Keratinocyte (primary cell): ENCODE results near the gene RSPH1. TPM values are rescaled to one million over a fixed set of nuclear protein-coding genes. Genes with fewer than 3 reads are reported as not detected.

Experiments
- DNase-seq: peaks from one replicate; pipeline ENCODE4 v3.0.0-alpha.2; 2011; ENCODE audit warnings: low read depth, missing footprints, low spot score
- FAIRE-seq: peaks from 2 replicates; lab custom pipeline; 2011; peaks lifted over from hg19 to GRCh38; lab: Jason Lieb, UNC
- H2AFZ ChIP-seq: 2 replicates; pipeline ENCODE4 v1.6.0; 2012; ENCODE audit warnings: low read length, control low read depth, inconsistent platforms; ENCODE audit not compliant: control insufficient read depth
- H3K27ac ChIP-seq: 2 replicates; pipeline ENCODE4 v1.5.1; 2011; ENCODE audit warnings: low read length; ENCODE audit not compliant: control insufficient read depth, insufficient read depth
- H3K27me3 ChIP-seq: 3 replicates; pipeline ENCODE4 v1.6.0; 2011; ENCODE audit warnings: low read length; ENCODE audit not compliant: control insufficient read depth, insufficient read depth; ENCODE audit errors: extremely low read depth
- H3K36me3 ChIP-seq, 2 experiments: 2 replicates in 1 of 2; 3 replicates in 1 of 2; pipeline ENCODE4 v1.5.1; 2011; ENCODE audit warnings: low read length in 2 of 2, mild to moderate bottlenecking in 1 of 2; ENCODE audit not compliant: control insufficient read depth in 2 of 2, insufficient read depth in 2 of 2; ENCODE audit errors: extremely low read depth in 1 of 2
- H3K4me1 ChIP-seq: 3 replicates; pipeline ENCODE4 v1.5.1; 2011; ENCODE audit warnings: low read length; ENCODE audit not compliant: control insufficient read depth, insufficient read depth; ENCODE audit errors: extremely low read depth
- H3K4me2 ChIP-seq: 3 replicates; pipeline ENCODE4 v1.6.0; 2011; ENCODE audit warnings: low read depth, low read length; ENCODE audit not compliant: control insufficient read depth, insufficient read depth; ENCODE audit errors: extremely low read depth
- H3K4me3 ChIP-seq, 3 experiments: fragments of 200-600 bp in 1 of 3; sonication (generic) in 1 of 3; 2 replicates in 2 of 3; 3 replicates in 1 of 3; pipeline ENCODE4 v1.5.1; 2011 to 2016; ENCODE audit warnings: low read length in 3 of 3, mild to moderate bottlenecking in 3 of 3, control low read depth in 2 of 3, inconsistent platforms in 1 of 3, low read depth in 1 of 3, mixed read lengths in 1 of 3, mixed run types in 1 of 3, moderate library complexity in 1 of 3; ENCODE audit not compliant: control insufficient read depth in 2 of 3, insufficient read depth in 2 of 3; ENCODE audit errors: extremely low read depth in 1 of 3
- H3K79me2 ChIP-seq: 2 replicates; pipeline ENCODE4 v1.6.0; 2012; ENCODE audit warnings: low read length; ENCODE audit not compliant: control insufficient read depth, insufficient read depth
- H3K9ac ChIP-seq: 3 replicates; pipeline ENCODE4 v1.6.0; 2011; ENCODE audit warnings: low read length; ENCODE audit not compliant: control insufficient read depth, insufficient read depth; ENCODE audit errors: extremely low read depth
- H3K9me1 ChIP-seq: 3 replicates; pipeline ENCODE4 v1.6.0; 2011; ENCODE audit warnings: low read length; ENCODE audit not compliant: control insufficient read depth, insufficient read depth; ENCODE audit errors: extremely low read depth
- H3K9me3 ChIP-seq: 2 replicates; pipeline ENCODE4 v1.5.1; 2012; ENCODE audit warnings: low read depth, low read length; ENCODE audit not compliant: control insufficient read depth
- H4K20me1 ChIP-seq: 3 replicates; pipeline ENCODE4 v1.6.0; 2011; ENCODE audit warnings: low read length; ENCODE audit not compliant: control insufficient read depth, insufficient read depth; ENCODE audit errors: extremely low read depth
- EZH2 ChIP-seq: IDR thresholded peaks from one replicate; pipeline ENCODE4 v1.6.1; 2012; ENCODE audit warnings: inconsistent platforms, mild to moderate bottlenecking, low read length, moderate library complexity
- dilution Hi-C: fragments of 300-500 bp; cut with MboI; formaldehyde crosslinking; loops from one replicate; pipeline ENCODE4 v1.7.0; 2020; ENCODE audit warnings: low sequenced_read_pairs; ENCODE audit not compliant: extremely low pct_ligation_motif_present
- polyA plus RNA-seq, 5 experiments: library from polyadenylated mRNA; depleted of rRNA in 3 of 5; stranded (reverse) in 3 of 5; stranded (forward) in 1 of 5; unstranded in 1 of 5; fragments of >200 nt; gene quantifications; 1 replicate in 1 of 5; 2 replicates in 3 of 5; 3 replicates in 1 of 5; pipeline versions ENCODE4 v1.2.1 to v1.2.3, GENCODE V29; 2011 to 2012; ENCODE audit warnings: missing spikeins in 2 of 5, low read depth in 1 of 5, low replicate concordance in 1 of 5
- TF ChIP-seq, protein P1 (sequence below), 3 experiments: IDR thresholded peaks in 1 of 3; conservative IDR thresholded peaks in 1 of 3; optimal IDR thresholded peaks in 1 of 3; 2 replicates in 2 of 3; 3 replicates in 1 of 3; pipeline versions ENCODE3 to v1.5.1; 2011; ENCODE audit warnings: low read length in 3 of 3, mild to moderate bottlenecking in 3 of 3, moderate library complexity in 2 of 3, control low read depth in 1 of 3, inconsistent platforms in 1 of 3; ENCODE audit not compliant: insufficient read depth in 2 of 3; ENCODE audit errors: extremely low read depth in 1 of 3

The RSPH1 gene
- polyA plus RNA-seq, 1 donor (not counting 4 experiments of a cell fraction or from before 2014, with no cell fraction given) = 0.50 TPM

DNA sequence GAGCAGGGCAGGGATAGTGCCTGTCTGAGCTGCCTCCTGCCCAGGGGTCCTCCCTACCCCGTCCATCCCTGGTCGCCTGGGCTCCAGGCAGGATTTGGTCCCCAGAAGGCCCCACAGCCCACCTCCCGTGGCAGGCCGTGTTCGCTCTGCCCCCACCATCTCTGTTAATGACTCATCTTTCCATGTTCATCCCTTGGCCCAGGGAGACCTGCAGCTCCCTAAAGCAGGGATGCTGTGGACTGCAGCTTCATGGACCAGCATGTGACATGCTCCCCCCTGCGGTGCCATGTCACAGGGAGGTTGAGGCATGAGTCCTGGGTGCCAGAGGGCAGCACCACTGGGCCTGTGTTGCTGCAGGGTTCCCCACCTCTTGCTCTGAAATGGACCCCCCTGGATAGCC is 65.5 kb downstream of the RSPH1 start:
- DNase-seq (no peak), FAIRE-seq (no peak)
- Histone ChIP-seq H3K4me3 (no peak overlapping the region), H3K9ac (no peak overlapping the region), H3K36me3 (no peaks in the 10 kb centered on the region), H2AFZ (no peak overlapping the region), H3K27ac (no peak overlapping the region), H3K79me2 (no peaks in the 10 kb centered on the region), H3K4me1 (peaks cover 4% of the 10 kb centered on the region), H3K9me3 (no peaks in the 10 kb centered on the region), H3K27me3 (peaks cover 10% of the 10 kb centered on the region), H3K4me2 (no peak overlapping the region), H3K9me1 (no peaks in the 10 kb centered on the region), H4K20me1 (no peaks in the 10 kb centered on the region)
- TF ChIP-seq, protein P1, sequence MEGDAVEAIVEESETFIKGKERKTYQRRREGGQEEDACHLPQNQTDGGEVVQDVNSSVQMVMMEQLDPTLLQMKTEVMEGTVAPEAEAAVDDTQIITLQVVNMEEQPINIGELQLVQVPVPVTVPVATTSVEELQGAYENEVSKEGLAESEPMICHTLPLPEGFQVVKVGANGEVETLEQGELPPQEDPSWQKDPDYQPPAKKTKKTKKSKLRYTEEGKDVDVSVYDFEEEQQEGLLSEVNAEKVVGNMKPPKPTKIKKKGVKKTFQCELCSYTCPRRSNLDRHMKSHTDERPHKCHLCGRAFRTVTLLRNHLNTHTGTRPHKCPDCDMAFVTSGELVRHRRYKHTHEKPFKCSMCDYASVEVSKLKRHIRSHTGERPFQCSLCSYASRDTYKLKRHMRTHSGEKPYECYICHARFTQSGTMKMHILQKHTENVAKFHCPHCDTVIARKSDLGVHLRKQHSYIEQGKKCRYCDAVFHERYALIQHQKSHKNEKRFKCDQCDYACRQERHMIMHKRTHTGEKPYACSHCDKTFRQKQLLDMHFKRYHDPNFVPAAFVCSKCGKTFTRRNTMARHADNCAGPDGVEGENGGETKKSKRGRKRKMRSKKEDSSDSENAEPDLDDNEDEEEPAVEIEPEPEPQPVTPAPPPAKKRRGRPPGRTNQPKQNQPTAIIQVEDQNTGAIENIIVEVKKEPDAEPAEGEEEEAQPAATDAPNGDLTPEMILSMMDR (optimal IDR thresholded peaks at IDR 0.05 in 1 of 3, IDR thresholded peaks at IDR 0.05 in 1 of 3, conservative IDR thresholded peaks at IDR 0.05 in 1 of 3; ENCODE audit: extremely low read depth in 1 of 3, insufficient read depth in 2 of 3, low read length in 3 of 3) = no peak
- TF ChIP-seq EZH2 = no peak
- dilution Hi-C loops = no loop called here

DNA sequence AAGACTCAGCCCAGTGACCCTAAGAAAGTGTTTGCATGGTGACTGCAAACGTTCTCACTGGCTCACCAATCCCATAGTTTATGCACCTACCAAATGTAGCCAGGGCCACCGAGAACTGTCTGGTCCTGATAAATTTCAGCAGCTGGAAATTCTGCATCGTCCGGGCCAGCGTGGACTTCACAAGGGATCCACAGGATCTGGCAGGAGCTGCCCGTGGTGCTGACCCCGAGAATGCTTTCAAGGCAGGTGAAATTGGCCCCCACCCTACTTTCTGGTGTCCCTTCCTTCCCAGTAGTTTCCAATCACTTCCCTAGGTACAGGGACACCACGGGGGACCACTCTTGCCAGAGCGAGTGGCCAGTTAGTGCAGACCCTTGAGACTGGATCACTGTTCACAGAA is 66.2 kb downstream of the RSPH1 start:
- FAIRE-seq (no peak), DNase-seq (no peak)
- no peaks in the 10 kb centered on the region for H3K79me2 ChIP-seq
- no peak overlapping the region for H3K4me3 ChIP-seq
- no peaks in the 10 kb centered on the region for H4K20me1 ChIP-seq
- H2AFZ ChIP-seq = no peak overlapping the region
- no peak overlapping the region for H3K27ac ChIP-seq
- dilution Hi-C loops = loop anchor here (10.0 kb wide), 1 partner anchor 85 kb away; no protein-coding TSS in a partner anchor
- no peak overlapping the region for H3K9ac ChIP-seq
- H3K4me1 ChIP-seq = peaks cover 4% of the 10 kb centered on the region
- H3K4me2 ChIP-seq = no peak overlapping the region
- no peaks in the 10 kb centered on the region for H3K9me3 ChIP-seq
- H3K27me3 ChIP-seq = peaks cover 5% of the 10 kb centered on the region
- no peaks in the 10 kb centered on the region for H3K9me1 ChIP-seq
- H3K36me3 ChIP-seq = no peaks in the 10 kb centered on the region
- TF ChIP-seq, protein P1 (optimal IDR thresholded peaks at IDR 0.05 in 1 of 3, IDR thresholded peaks at IDR 0.05 in 1 of 3, conservative IDR thresholded peaks at IDR 0.05 in 1 of 3; ENCODE audit: extremely low read depth in 1 of 3, insufficient read depth in 2 of 3, low read length in 3 of 3) = no peak
- TF ChIP-seq EZH2 = no peak
